ENCODE measurements around the gene PROCA1. TPM values are rescaled to one million over a fixed set of nuclear protein-coding genes. Genes with fewer than 3 reads are reported as not detected.

The PROCA1 gene
- total and polyA plus RNA-seq, 9 donors = 2.7 to 6.7 (median 5.0) TPM

DNA sequence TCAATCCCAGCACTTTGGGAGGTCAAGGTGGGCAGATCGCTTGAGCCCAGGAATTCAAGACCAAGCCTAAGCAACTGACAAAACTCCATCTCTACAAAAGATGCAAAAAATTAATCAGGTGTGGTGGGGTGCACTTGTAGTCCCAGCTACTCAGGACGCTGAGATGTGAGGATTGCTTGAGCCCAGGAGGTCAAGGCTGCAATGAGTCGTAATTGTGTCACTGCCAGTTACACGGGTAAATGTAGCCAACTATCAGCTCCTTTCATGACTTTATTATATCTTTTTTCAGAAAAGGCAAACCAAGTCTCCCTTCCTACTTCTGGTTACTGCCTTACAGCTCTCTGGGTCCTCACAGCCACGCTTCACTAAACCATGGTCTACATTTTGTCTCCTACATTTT is 53.9 kb downstream of the PROCA1 start:
- DNase-seq = no peak
- intact Hi-C loops (cut with DNase I) = loop anchor here in 2 of 4 donors (2.0 to 10.0 kb wide), 2 partner anchors 19 to 47 kb away; no protein-coding TSS in a partner anchor
- Histone ChIP-seq H3K4me1 (ENCODE audit: insufficient read depth) (no peaks in the 10 kb centered on the region), H3K9me3 (no peaks in the 10 kb centered on the region), H3K27ac (no peak overlapping the region), H3K27me3 (no peaks in the 10 kb centered on the region), H3K36me3 (no peaks in the 10 kb centered on the region), H3K4me3 (no peak overlapping the region)
- TF ChIP-seq, protein P1, sequence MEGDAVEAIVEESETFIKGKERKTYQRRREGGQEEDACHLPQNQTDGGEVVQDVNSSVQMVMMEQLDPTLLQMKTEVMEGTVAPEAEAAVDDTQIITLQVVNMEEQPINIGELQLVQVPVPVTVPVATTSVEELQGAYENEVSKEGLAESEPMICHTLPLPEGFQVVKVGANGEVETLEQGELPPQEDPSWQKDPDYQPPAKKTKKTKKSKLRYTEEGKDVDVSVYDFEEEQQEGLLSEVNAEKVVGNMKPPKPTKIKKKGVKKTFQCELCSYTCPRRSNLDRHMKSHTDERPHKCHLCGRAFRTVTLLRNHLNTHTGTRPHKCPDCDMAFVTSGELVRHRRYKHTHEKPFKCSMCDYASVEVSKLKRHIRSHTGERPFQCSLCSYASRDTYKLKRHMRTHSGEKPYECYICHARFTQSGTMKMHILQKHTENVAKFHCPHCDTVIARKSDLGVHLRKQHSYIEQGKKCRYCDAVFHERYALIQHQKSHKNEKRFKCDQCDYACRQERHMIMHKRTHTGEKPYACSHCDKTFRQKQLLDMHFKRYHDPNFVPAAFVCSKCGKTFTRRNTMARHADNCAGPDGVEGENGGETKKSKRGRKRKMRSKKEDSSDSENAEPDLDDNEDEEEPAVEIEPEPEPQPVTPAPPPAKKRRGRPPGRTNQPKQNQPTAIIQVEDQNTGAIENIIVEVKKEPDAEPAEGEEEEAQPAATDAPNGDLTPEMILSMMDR (IDR thresholded peaks at IDR 0.05) = no peak
- TF ChIP-seq EP300 (IDR thresholded peaks at IDR 0.05) (no peak), POLR2A (IDR thresholded peaks at IDR 0.05) (no peak)
- 58 to 73% (median 65%) methylated on average over 5 of the region's 5 CpGs for WGBS, 3 donors

GRCh38 chr17:28655160-28655559 is 56.5 kb downstream of the PROCA1 start:
- WGBS, 3 donors = 91 to 96% (median 95%) methylated on average over 5 of the region's 5 CpGs
- H3K27ac ChIP-seq = no peak overlapping the region
- H3K4me1 ChIP-seq (ENCODE audit: insufficient read depth) = no peaks in the 10 kb centered on the region
- H3K27me3 ChIP-seq = no peaks in the 10 kb centered on the region
- H3K9me3 ChIP-seq = no peaks in the 10 kb centered on the region
- no peak overlapping the region for H3K4me3 ChIP-seq
- no peaks in the 10 kb centered on the region for H3K36me3 ChIP-seq
- intact Hi-C loops (cut with DNase I) = loop anchor here in 1 of 4 donors (10.0 kb wide), 1 partner anchor 50 kb away; no protein-coding TSS in a partner anchor
- TF ChIP-seq, protein P1 (IDR thresholded peaks at IDR 0.05) = no peak
- TF ChIP-seq EP300 (IDR thresholded peaks at IDR 0.05) (no peak), POLR2A (IDR thresholded peaks at IDR 0.05) (no peak)
- DNase-seq = no peak

Small RNA genes lying within 50 kb of the gene (small RNA-seq; reads per million reads assigned to genes)
- gene SNORD42A (not detected), gene SNORD42B (not detected), gene SNORD4A (not detected), gene SNORD4B (not detected)

Other genes with a start within 250 kb of the PROCA1 start
- gene SLC13A2, start 238.2 kb downstream of the PROCA1 start, total RNA-seq = under 1 TPM in 1 of 7 donors, not detected in 6; 0.95 TPM
- gene SLC13A2, start 238.2 kb downstream of the PROCA1 start, polyA plus RNA-seq = not detected
- gene FOXN1, start 205.5 kb downstream of the PROCA1 start, total RNA-seq = not detected
- not detected for gene FOXN1, start 205.5 kb downstream of the PROCA1 start, polyA plus RNA-seq
- gene UNC119, start 159.3 kb downstream of the PROCA1 start, total RNA-seq = 10 to 100 TPM; 14.4 to 27.3 (median 19.5) TPM
- 10 to 100 TPM; 18.6 to 19.3 TPM for gene UNC119, start 159.3 kb downstream of the PROCA1 start, polyA plus RNA-seq
- 10 to 100 TPM; 16.1 to 42.2 (median 33.5) TPM for gene PIGS, start 140.4 kb downstream of the PROCA1 start, total RNA-seq
- gene PIGS, start 140.4 kb downstream of the PROCA1 start, polyA plus RNA-seq = 10 to 100 TPM; 26.6 to 64.8 TPM
- gene ALDOC, start 135.0 kb downstream of the PROCA1 start, total RNA-seq = 10 to 100 TPM; 17.1 to 71.5 (median 28.4) TPM
- gene ALDOC, start 135.0 kb downstream of the PROCA1 start, polyA plus RNA-seq = 10 to 100 TPM; 25.4 to 39.1 TPM
- 1 to 10 TPM; 2.1 to 5.0 (median 3.3) TPM for gene SPAG5, start 112.9 kb downstream of the PROCA1 start, total RNA-seq
- gene SPAG5, start 112.9 kb downstream of the PROCA1 start, polyA plus RNA-seq = 1 to 10 TPM; 2.9 to 3.8 TPM
- gene RSKR, start 97.7 kb downstream of the PROCA1 start, total RNA-seq = 10 to 100 TPM in 3 of 7 donors, 1 to 10 TPM in 4; 3.6 to 16.2 (median 7.9) TPM
- gene RSKR, start 97.7 kb downstream of the PROCA1 start, polyA plus RNA-seq = 1 to 10 TPM; 4.1 to 8.7 TPM
- gene BLTP2, start 66.7 kb downstream of the PROCA1 start, total RNA-seq = 100 to 1,000 TPM in 3 of 7 donors, 10 to 100 TPM in 4; 57.2 to 148 (median 93.2) TPM
- 100 to 1,000 TPM in 1 of 2 donors, 10 to 100 TPM in 1; 24.9 to 100 TPM for gene BLTP2, start 66.7 kb downstream of the PROCA1 start, polyA plus RNA-seq
- 10 to 100 TPM; 33.9 to 53.1 (median 46.7) TPM for gene SDF2, start 50.0 kb downstream of the PROCA1 start, total RNA-seq
- gene SDF2, start 50.0 kb downstream of the PROCA1 start, polyA plus RNA-seq = 100 to 1,000 TPM in 1 of 2 donors, 10 to 100 TPM in 1; 62.7 to 118 TPM
- gene SUPT6H, start 49.7 kb downstream of the PROCA1 start, total RNA-seq = 10 to 100 TPM; 42.3 to 83.8 (median 67.2) TPM
- gene SUPT6H, start 49.7 kb downstream of the PROCA1 start, polyA plus RNA-seq = 10 to 100 TPM; 34.8 to 80.1 TPM
- gene RAB34, start 6.0 kb upstream of the PROCA1 start, total RNA-seq = 100 to 1,000 TPM; 149 to 222 (median 169) TPM
- gene RAB34, start 6.0 kb upstream of the PROCA1 start, polyA plus RNA-seq = 100 to 1,000 TPM; 196 to 208 TPM
- gene RPL23A, start 8.1 kb upstream of the PROCA1 start, total RNA-seq = 1,000 to 10,000 TPM; 1,369 to 3,979 (median 2,659) TPM
- gene RPL23A, start 8.1 kb upstream of the PROCA1 start, polyA plus RNA-seq = 1,000 to 10,000 TPM; 2,997 to 3,153 TPM
- 1 to 10 TPM in 6 of 7 donors, not detected in 1; 1.3 to 7.0 (median 1.6) TPM for gene TLCD1, start 14.3 kb upstream of the PROCA1 start, total RNA-seq
- 1 to 10 TPM in 1 of 2 donors, under 1 TPM in 1; 0.75 to 5.1 TPM for gene TLCD1, start 14.3 kb upstream of the PROCA1 start, polyA plus RNA-seq
- 1 to 10 TPM; 2.3 to 8.3 (median 3.4) TPM for gene NEK8, start 16.9 kb upstream of the PROCA1 start, total RNA-seq
- 1 to 10 TPM; 1.9 to 2.2 TPM for gene NEK8, start 16.9 kb upstream of the PROCA1 start, polyA plus RNA-seq
- gene TRAF4, start 32.1 kb upstream of the PROCA1 start, total RNA-seq = 10 to 100 TPM; 12.9 to 61.3 (median 18.8) TPM
- gene TRAF4, start 32.1 kb upstream of the PROCA1 start, polyA plus RNA-seq = 1 to 10 TPM; 3.5 to 7.0 TPM
- gene FAM222B, start 130.9 kb upstream of the PROCA1 start, total RNA-seq = 10 to 100 TPM in 5 of 7 donors, 1 to 10 TPM in 2; 8.0 to 19.8 (median 17.9) TPM
- gene FAM222B, start 130.9 kb upstream of the PROCA1 start, polyA plus RNA-seq = 10 to 100 TPM in 1 of 2 donors, 1 to 10 TPM in 1; 9.5 to 15.3 TPM
- gene ERAL1, start 143.1 kb upstream of the PROCA1 start, total RNA-seq = 10 to 100 TPM; 18.8 to 33.4 (median 28.9) TPM
- 10 to 100 TPM; 28.5 to 61.9 TPM for gene ERAL1, start 143.1 kb upstream of the PROCA1 start, polyA plus RNA-seq
- 10 to 100 TPM; 29.3 to 82.3 (median 75.0) TPM for gene FLOT2, start 185.8 kb upstream of the PROCA1 start, total RNA-seq
- gene FLOT2, start 185.8 kb upstream of the PROCA1 start, polyA plus RNA-seq = 10 to 100 TPM; 39.3 to 44.7 TPM
- gene DHRS13, start 191.2 kb upstream of the PROCA1 start, total RNA-seq = 10 to 100 TPM in 1 of 7 donors, 1 to 10 TPM in 6; 7.3 to 13.8 (median 8.1) TPM
- 1 to 10 TPM; 3.7 to 5.1 TPM for gene DHRS13, start 191.2 kb upstream of the PROCA1 start, polyA plus RNA-seq
- gene PHF12, start 239.6 kb upstream of the PROCA1 start, total RNA-seq = 10 to 100 TPM; 39.8 to 62.7 (median 48.8) TPM
- 10 to 100 TPM; 22.7 to 28.1 TPM for gene PHF12, start 239.6 kb upstream of the PROCA1 start, polyA plus RNA-seq

All from ovary (tissue), 9 donors.